Activated CD4-positive, alpha-beta T cell treated with anti-CD3 and anti-CD28 coated beads, Interleukin-2, amount 10 ng/mL, durations not matched to agents 24 days and 14 days (primary cell): ENCODE results near the gene ZDHHC12. TPM values are rescaled to one million over a fixed set of nuclear protein-coding genes. Genes with fewer than 3 reads are reported as not detected.

Source experiments
- DNase-seq: peaks from one replicate; pipeline ENCODE4 v3.0.0; 2022
- H3K27ac Mint-ChIP-seq: one replicate; pipeline ENCODE4 v1.8.0; 2022; ENCODE audit warnings: mild to moderate bottlenecking, mixed read lengths
- H3K27me3 Mint-ChIP-seq: one replicate; pipeline ENCODE4 v1.8.0; 2022; ENCODE audit warnings: mixed read lengths
- H3K36me3 Mint-ChIP-seq: one replicate; pipeline ENCODE4 v1.8.0; 2022; ENCODE audit warnings: low read depth, mild to moderate bottlenecking, mixed read lengths
- H3K4me1 Mint-ChIP-seq: one replicate; pipeline ENCODE4 v1.8.0; 2021; ENCODE audit warnings: mixed read lengths
- H3K4me3 Mint-ChIP-seq: one replicate; pipeline ENCODE4 v1.8.0; 2022; ENCODE audit warnings: mild to moderate bottlenecking, moderate library complexity, mixed read lengths
- H3K9me3 Mint-ChIP-seq: one replicate; pipeline ENCODE4 v1.8.0; 2021; ENCODE audit warnings: mixed read lengths
- intact Hi-C: fragments of 100-400 bp; cut with micrococcal nuclease; formaldehyde crosslinking; loops from one replicate; pipeline ENCODE4 v1.15.1; 2023
- total RNA-seq: library from RNA; stranded (reverse); gene quantifications from 2 replicates; pipeline ENCODE4 v1.2.3, GENCODE V29; 2022

The ZDHHC12 gene, protein sequence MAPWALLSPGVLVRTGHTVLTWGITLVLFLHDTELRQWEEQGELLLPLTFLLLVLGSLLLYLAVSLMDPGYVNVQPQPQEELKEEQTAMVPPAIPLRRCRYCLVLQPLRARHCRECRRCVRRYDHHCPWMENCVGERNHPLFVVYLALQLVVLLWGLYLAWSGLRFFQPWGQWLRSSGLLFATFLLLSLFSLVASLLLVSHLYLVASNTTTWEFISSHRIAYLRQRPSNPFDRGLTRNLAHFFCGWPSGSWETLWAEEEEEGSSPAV
- total RNA-seq, result 46.9 and 48.4 TPM in 2 replicates

DNA sequence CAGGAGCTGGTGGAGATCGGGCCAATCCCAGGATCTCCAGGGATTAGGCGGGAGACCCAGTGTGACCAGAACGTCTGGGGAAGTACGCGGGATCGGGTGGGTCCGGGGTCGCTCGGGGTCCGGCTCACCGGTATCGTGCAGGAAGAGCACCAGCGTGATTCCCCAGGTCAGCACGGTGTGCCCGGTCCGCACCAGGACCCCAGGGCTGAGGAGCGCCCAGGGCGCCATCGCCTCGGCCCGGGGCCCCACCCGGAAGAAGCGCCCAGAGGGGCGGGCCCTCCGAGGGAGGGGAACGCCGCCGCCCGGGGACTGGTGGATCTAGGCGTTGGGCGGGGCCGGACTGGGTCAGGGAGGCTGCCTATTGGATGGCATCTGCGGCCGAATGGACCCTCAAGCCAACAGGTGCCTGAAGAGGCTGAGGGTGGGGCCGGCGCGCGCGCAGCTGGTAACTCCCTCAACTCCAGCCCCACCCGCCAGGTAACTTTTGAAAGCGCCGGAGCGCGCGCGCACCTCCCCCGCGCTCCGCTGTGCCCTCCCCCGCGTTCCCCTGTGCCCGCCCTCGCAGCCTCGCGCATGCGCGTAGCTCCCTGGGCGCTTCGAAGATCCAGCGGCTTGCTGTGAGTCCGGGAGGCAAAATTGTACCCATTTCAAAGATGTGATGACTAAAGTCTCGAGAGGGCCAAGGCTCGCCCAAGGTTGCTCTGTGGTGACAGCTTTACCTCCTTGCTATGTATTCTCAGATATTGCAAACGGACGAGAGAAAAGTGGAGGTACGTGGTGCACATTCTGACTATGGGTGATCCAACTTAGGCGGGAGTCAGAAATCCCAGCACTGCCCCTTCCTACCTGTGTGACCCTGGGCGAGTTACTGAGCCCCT is at the start of gene ZDHHC12:
ZDHHC12 (minus strand) TSS at position 262 of the 878 bp plus-strand sequence; CDS start at position 228, 34 bp downstream.
- Mint-ChIP-seq H3K4me1 (peaks cover 37% of the 10 kb centered on the region), H3K27me3 (no peaks in the 10 kb centered on the region), H3K9me3 (no peaks in the 10 kb centered on the region), H3K27ac (peak within 1 kb of the TSS; percentile 94), H3K36me3 (peaks cover 19% of the 10 kb centered on the region), H3K4me3 (peak within 1 kb of the TSS; percentile 99)
- intact Hi-C loops, result loop anchor here (1.0 to 5.0 kb wide), 10 partner anchors 21 to 312 kb away; partner anchors contain the start of genes DYNC2I2, ENDOG, GLE1 and MIGA2
- peak; percentile 100 for DNase-seq

DNA sequence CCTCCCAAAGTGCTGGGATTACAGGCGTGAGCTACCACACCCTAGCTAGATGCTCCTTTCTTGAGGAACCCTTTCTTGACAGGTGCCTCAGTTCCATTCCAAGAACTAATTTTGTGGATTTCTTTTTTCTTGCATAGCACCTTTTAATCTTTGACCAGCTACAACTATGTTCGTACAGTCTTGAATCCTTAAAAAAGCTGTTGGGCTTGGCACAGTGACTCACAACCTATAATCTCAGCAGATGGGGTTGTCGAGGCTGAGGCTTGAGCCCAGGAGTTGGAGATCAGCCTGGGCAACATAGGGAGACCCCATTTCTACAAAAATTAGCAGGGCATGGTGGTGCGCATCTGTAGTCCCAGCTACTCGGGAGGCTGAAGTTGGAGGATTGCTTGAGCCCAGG is 49.1 kb upstream of the ZDHHC12 start:
- intact Hi-C loops, result loop anchor here (5.0 kb wide), 2 partner anchors 44 to 86 kb away; partner anchors contain the start of genes ENDOG and SET
- Mint-ChIP-seq H3K36me3 (no peaks in the 10 kb centered on the region), H3K9me3 (peaks cover 4% of the 10 kb centered on the region), H3K27me3 (no peaks in the 10 kb centered on the region), H3K4me1 (peaks cover 15% of the 10 kb centered on the region), H3K4me3 (peak overlapping the region; percentile 87), H3K27ac (peak overlapping the region; percentile 11)
- no peak for DNase-seq

DNA sequence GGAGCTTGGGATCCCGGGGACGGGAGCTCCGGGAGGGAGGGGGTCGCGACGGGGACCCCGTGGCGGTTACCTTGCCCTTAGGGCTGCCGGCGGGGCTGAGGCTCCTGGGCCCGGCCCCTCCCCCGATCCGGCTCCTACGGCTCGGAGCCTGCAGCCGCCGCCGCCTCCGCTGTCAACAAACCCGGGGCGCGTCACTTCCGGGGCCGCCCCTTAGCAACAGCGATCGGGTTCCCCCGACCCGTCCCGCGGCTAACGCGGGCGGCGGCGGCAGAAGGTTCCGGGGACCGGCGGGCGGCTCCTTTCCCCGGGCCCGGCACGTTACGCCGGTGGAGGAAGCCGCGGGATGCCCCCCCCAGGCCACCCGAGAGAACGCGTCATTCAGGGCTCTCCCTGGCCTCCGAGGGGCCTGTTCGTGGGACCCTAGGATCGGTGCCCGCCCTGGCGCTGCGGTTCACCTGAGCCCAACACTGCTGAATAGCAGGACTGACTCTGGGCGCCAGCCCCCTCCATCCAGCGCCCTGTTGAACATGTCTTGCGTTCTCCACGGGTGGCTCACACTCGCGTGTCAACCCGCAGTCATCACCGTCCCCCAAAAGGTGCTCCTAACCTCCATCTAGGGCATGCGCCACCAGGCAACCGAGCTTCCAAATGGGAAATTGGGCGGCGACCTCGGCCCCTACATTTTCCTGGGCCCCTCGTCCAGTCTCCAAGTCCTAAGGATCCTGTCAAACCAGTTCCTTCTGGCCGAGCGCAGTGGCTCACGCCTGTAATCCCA is 48.0 kb upstream of the ZDHHC12 start, which contains the start of gene ZER1:
ZER1 (minus strand) TSS at position 183 of the 775 bp plus-strand sequence. CDS start 16,362 bp downstream, outside the sequence.
- Mint-ChIP-seq H3K9me3 (peaks cover 4% of the 10 kb centered on the region), H3K27ac (peak within 1 kb of the TSS; percentile 90), H3K4me3 (peak within 1 kb of the TSS; percentile 87), H3K4me1 (peaks cover 15% of the 10 kb centered on the region), H3K36me3 (no peaks in the 10 kb centered on the region), H3K27me3 (no peaks in the 10 kb centered on the region)
- intact Hi-C loops, result loop anchor here (1.0 to 5.0 kb wide), 4 partner anchors 15 to 109 kb away; partner anchors contain the start of genes ENDOG, KYAT1, SET and TBC1D13
- peak; percentile 99 for DNase-seq

DNA sequence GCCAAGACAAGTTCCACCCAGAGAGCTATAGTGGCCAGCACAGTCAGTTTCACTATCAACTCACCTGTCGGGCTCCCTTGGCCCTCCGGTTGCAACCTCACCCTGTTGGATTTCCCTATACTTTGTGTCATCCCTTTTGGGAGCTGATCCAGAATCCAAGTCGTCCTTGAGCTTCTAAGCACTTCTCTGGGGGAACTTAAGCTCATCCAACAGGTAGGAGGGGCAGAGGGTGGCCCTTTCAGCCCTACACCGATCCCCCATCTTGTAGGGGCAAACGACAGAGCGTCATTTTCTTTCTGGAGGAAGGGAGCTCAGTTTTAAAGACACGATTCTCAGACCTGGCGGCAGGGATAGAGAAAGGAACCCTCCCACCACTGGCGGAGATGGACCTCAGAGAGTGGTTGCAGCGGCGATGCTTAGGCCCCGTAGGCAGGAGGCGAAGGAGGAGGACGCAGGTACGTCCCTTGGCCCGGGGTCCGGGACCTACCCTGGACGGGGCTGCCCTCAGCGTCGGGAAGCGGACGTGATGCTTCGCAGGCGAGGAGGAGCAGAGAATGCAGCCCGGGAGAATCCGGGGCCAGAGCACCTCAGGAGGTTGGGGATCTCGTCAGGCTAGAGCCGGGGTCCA is 47.3 kb upstream of the ZDHHC12 start:
- Mint-ChIP-seq H3K9me3 (peaks cover 4% of the 10 kb centered on the region), H3K27ac (peak overlapping the region; percentile 90), H3K36me3 (no peaks in the 10 kb centered on the region), H3K4me1 (peaks cover 15% of the 10 kb centered on the region), H3K4me3 (peak overlapping the region; percentile 87), H3K27me3 (no peaks in the 10 kb centered on the region)
- DNase-seq, result peak; percentile 78
- intact Hi-C loops, result loop anchor here (1.0 to 5.0 kb wide), 4 partner anchors 16 to 110 kb away; partner anchors contain the start of genes ENDOG, KYAT1, SET and TBC1D13

DNA sequence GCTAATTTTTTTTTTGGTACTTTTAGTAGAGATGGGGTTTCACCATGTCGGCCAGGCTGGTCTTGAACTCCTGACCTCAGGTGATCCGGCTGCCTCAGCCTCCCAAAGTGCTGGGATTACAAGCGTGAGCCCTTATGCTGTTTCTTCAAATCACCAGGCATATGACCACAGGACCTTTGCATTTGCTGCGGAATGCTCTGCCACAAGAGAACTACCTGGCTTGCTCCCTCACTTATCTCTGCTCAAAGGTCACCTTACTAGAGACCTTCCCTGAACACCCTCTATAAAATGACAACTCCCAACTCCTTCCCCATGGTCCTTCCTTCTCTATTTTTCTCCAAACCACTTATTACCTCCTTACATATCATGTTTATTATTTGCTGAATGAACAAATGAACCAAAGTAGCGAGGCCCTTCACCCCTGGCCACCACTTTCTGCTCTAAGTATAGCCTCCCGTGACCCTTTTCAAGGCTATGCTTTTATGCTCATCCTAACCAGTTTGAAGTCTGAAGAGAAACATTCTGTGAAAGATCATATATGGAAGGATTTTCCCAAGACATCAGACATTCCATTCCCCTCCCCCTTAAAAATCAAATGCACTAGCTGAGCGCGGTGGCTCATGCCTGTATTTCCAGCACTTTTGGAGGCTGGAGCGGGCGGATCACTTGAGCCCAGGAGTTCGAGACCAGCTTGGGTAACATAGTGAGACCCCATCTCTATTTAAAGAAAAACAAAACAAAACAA is 46.5 kb upstream of the ZDHHC12 start:
- peak overlapping the region; percentile 87 for H3K4me3 Mint-ChIP-seq
- DNase-seq, result no peak
- peaks cover 4% of the 10 kb centered on the region for H3K9me3 Mint-ChIP-seq
- no peaks in the 10 kb centered on the region for H3K27me3 Mint-ChIP-seq
- intact Hi-C loops, result loop anchor here (1.0 to 5.0 kb wide), 4 partner anchors 17 to 111 kb away; partner anchors contain the start of genes ENDOG, KYAT1, SET and TBC1D13
- H3K4me1 Mint-ChIP-seq, result peaks cover 15% of the 10 kb centered on the region
- no peaks in the 10 kb centered on the region for H3K36me3 Mint-ChIP-seq
- H3K27ac Mint-ChIP-seq, result peak overlapping the region; percentile 90

DNA sequence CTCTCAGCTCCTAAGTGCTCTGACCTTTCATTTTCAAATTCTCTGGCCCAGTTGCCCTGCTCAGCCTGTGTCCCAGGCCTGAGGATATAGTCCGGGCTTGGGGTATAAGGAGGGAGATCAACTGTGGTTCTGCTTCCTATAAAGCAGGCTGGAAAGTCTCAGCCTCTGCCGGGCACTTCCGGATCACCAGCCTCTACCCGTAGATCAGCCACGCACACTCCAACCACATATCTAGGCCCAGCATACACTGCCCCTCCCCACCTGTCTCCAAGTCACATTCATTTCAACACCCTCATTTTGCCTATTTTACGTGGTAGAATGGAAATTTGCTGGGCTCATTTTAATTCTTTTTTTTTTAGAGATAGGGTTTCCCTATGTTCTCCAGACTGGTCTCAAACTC is 44.7 kb upstream of the ZDHHC12 start:
- Mint-ChIP-seq H3K4me3 (no peak overlapping the region), H3K9me3 (no peaks in the 10 kb centered on the region), H3K27ac (no peak overlapping the region), H3K27me3 (no peaks in the 10 kb centered on the region), H3K36me3 (no peaks in the 10 kb centered on the region), H3K4me1 (peaks cover 15% of the 10 kb centered on the region)
- DNase-seq, result no peak
- intact Hi-C loops, result no loop called here

DNA sequence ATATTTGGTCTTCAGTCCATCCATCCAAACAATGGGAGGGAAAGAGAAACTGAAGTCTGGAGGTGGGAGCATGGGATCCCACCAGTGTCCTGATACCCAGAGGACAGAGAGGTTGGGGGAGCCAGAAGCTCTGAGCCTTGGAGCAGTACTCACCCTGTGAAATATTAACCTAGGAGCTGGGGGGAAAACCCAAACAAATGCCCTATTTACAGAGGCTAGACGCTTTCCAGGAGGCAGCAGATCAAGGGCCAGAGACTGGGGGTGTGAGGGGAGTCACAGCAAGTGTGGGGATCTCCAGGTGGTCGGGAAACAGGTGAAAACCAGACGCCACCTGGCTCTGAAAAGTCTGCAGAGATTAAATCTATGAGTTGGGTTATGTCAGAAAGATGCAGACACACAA is 41.6 kb upstream of the ZDHHC12 start:
- Mint-ChIP-seq H3K4me1 (peaks cover 11% of the 10 kb centered on the region), H3K4me3 (no peak overlapping the region), H3K36me3 (no peaks in the 10 kb centered on the region), H3K9me3 (no peaks in the 10 kb centered on the region), H3K27ac (no peak overlapping the region), H3K27me3 (no peaks in the 10 kb centered on the region)
- intact Hi-C loops, result no loop called here
- DNase-seq, result no peak

DNA sequence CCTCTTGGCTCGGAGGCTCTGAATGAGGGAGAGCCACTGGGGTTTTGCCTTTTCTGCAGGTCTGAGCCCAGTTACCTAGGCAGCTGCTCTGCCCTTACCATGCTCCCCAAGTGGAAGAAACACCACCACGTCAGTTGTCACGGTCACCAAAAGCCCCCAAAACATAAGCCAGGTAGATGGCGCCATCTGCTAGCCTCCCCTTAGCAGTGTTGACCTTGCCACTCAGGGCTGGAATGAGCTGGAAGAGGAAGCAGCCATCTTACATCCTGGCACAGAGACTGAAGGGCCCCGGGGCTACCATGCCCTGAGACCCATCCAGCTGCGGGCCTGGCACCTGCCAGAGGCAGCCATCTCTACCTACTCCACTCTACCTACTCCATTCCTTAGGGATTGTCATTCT is 40.4 kb upstream of the ZDHHC12 start:
- Mint-ChIP-seq H3K4me3 (no peak overlapping the region), H3K4me1 (peaks cover 4% of the 10 kb centered on the region), H3K27ac (no peak overlapping the region), H3K36me3 (no peaks in the 10 kb centered on the region), H3K27me3 (no peaks in the 10 kb centered on the region), H3K9me3 (no peaks in the 10 kb centered on the region)
- no peak for DNase-seq
- intact Hi-C loops, result no loop called here

DNA sequence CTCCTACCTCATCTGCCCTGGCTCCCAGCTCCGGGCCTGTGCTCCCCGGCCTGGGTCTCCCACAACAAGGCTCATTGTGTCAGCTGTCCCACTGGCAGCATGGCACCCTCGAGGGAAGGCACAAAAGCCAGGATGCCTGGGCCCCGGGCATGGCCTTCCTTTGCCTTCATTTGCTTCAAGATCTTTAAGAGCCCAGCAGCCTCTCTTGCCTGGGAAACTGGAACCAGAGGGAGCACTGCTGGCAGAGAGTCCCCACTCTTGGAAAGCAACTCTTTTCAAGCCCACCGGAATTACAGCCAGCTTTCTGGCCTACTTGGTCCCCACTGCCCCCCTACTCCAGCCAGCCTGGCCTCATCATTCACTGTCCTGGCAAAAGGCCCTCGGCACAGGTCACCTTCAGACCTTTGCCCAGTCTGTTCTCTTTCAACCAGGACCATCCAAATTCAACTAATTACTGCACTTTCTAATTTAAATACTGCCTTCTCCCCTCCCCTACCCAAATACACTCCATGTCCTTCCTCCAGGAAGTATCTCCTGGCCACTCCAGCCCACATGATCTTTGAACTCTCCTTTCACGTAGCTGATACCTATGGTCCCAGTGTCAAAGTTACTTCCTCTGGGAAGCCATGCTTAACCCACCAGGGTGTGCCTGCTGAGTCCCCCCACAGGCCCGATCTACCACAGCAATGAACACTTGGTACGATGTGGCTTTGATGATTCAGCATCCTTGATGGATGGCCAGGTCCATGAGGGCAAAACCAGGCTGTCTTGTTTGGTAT is 38.9 kb upstream of the ZDHHC12 start:
- DNase-seq, result no peak
- Mint-ChIP-seq H3K27me3 (no peaks in the 10 kb centered on the region), H3K9me3 (no peaks in the 10 kb centered on the region), H3K4me1 (no peaks in the 10 kb centered on the region), H3K4me3 (no peak overlapping the region), H3K36me3 (no peaks in the 10 kb centered on the region), H3K27ac (no peak overlapping the region)
- intact Hi-C loops, result no loop called here

DNA sequence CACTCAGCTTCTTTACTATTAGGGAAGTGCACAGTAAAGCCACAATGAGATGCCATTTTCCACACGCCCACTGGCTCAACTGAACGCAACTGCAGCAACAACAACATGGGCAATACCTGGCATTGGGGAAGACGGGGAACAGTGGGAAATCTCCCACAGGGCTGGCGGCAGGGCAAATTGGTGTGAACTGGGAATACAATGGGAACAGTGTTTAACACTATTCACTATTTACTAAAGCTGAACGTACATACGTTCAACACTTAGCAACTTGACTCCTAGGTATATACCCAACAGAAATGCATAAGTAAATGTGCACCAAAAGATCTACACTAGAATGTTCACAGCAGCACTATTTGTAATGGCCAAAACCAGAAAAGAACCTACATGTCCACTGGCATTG is 33.7 kb upstream of the ZDHHC12 start:
- no peaks in the 10 kb centered on the region for H3K36me3 Mint-ChIP-seq
- H3K27ac Mint-ChIP-seq, result no peak overlapping the region
- intact Hi-C loops, result no loop called here
- no peaks in the 10 kb centered on the region for H3K4me1 Mint-ChIP-seq
- H3K27me3 Mint-ChIP-seq, result no peaks in the 10 kb centered on the region
- H3K9me3 Mint-ChIP-seq, result no peaks in the 10 kb centered on the region
- DNase-seq, result no peak
- H3K4me3 Mint-ChIP-seq, result no peak overlapping the region

DNA sequence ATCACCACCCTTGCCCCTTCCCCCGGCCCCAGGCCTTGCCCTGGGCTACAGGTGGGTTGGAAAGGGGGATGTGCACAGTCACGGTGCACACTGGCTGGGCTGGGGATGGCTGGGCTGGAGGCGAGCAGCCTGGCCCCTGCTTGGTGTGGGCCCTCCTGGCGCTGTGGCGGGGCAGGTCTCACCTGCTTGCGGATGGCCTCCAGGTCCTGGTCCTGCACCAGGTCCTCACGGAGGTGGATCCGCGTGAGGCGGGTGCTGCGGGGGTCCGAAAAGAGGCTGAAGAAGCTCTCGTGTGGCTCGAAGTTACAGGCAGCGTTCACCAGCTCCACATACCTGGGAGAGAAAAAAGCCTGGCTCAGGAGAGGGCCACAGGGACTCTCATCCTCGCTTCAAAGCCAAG is 29.7 kb upstream of the ZDHHC12 start:
- Mint-ChIP-seq H3K9me3 (no peaks in the 10 kb centered on the region), H3K4me3 (no peak overlapping the region)

More for the DNA sequence above, 29.7 kb upstream of the ZDHHC12 start:
- no peaks in the 10 kb centered on the region for H3K4me1 Mint-ChIP-seq
- DNase-seq, result no peak
- H3K36me3 Mint-ChIP-seq, result no peaks in the 10 kb centered on the region
- H3K27ac Mint-ChIP-seq, result no peak overlapping the region
- H3K27me3 Mint-ChIP-seq, result no peaks in the 10 kb centered on the region
- intact Hi-C loops, result no loop called here
